SK-N-SH (cell line): ENCODE data around the gene SIPA1L2.

Experiments
- CTCF ChIP-seq: fragments of 200-600 bp; sonication (generic); IDR thresholded peaks from 2 replicates; pipeline ENCODE4 v1.6.1; 2017; ENCODE audit warnings: antibody characterized with exemption, mild to moderate bottlenecking, moderate library complexity
- RAD21 ChIP-seq: IDR thresholded peaks from 2 replicates; pipeline ENCODE4 v1.6.1; 2012; ENCODE audit warnings: mild to moderate bottlenecking, low read length

- TF ChIP-seq CTCF (no peak), RAD21 (no peak)
Measured at GRCh38 chr1:232585486-232585885, 44.4 kb downstream of the SIPA1L2 start.
